GM10847 (cell line): ENCODE results near the gene BRPF1.

Experiments
- POLR2A ChIP-seq: IDR thresholded peaks from 2 replicates; pipeline ENCODE4 v1.6.1; 2011; ENCODE audit not compliant: insufficient read length; ENCODE audit errors: extremely low read depth

The BRPF1 gene

DNA sequence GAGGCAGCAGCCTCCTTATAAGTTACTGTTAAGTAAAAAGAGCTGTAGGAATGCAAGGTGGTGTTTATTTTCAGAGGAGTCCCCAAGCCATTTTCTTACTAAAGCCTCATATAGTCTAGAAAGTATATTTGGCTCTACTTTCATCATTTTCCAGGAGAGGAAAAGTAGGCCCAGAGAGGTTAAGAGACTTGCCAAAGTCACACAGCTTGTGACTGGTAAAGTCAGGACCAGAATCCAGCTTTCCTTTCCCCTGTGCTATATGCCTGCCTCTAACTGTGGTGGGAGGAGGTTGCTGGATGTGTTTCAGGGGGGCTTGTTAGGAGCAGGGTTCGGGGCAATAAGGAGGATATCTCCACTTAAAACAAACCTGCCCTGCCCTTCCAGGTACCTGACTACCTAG, 11.0 kb downstream of the BRPF1 start:
- no peak for TF ChIP-seq POLR2A

DNA sequence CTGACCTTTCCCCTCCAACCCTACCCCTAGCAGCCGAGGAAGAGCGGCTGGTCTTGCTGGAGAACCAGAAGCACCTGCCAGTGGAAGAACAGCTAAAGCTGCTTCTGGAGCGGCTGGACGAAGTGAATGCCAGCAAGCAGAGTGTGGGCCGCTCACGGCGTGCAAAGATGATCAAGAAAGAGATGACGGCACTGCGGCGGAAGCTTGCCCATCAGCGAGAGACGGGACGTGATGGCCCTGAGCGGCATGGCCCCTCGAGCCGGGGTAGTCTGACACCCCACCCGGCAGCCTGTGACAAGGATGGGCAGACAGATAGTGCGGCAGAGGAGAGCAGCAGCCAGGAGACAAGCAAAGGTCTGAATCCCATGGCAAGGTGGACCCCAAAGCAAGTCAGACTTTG, 12.0 kb downstream of the BRPF1 start:
- TF ChIP-seq POLR2A, result no peak

DNA sequence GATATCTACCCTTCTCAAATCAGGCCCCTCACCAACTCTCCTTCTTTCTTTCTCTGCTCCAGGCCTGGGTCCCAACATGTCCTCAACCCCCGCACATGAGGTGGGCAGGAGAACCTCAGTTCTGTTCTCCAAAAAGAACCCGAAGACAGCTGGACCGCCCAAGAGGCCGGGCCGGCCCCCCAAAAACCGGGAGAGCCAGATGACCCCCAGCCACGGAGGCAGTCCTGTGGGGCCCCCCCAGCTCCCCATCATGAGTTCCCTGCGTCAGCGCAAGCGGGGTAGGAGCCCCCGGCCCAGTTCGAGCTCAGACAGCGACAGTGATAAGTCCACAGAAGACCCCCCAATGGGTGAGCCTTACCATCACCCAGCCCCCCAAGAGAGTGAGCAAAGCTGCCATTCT, 12.6 kb downstream of the BRPF1 start:
- TF ChIP-seq POLR2A, result no peak

DNA sequence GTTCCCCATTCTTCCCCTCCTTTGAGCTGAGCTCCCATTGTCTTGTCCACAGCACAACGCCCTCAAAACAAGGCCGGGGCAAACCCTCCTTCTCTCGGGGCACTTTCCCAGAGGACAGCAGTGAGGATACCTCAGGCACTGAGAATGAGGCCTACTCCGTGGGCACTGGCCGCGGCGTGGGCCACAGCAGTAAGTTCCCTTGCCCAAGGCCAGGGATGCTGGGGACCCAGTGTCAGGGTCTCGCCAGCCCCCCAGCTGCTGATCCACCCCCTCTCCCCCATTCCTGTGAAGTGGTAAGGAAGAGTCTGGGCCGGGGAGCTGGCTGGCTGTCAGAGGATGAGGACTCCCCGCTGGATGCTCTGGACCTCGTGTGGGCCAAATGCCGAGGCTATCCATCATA, 14.0 kb downstream of the BRPF1 start:
- TF ChIP-seq POLR2A, result no peak

DNA sequence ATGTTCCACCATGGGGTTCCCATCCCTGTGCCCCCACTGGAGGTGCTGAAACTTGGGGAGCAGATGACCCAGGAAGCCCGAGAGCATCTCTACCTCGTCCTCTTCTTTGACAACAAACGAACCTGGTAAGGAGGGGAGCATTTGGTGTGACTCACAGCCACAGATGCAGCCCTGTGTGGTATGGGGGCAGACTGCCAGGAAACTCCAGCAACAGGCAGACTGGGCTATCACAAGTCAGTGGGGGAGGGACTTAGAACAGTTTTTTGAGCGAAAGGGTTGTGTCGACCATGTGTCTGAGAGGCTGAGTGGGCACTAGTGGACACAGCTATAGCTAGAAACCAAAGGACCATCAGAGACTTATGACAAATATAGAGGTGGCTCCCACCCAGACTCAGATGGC, 14.8 kb downstream of the BRPF1 start:
- TF ChIP-seq POLR2A, result no peak

DNA sequence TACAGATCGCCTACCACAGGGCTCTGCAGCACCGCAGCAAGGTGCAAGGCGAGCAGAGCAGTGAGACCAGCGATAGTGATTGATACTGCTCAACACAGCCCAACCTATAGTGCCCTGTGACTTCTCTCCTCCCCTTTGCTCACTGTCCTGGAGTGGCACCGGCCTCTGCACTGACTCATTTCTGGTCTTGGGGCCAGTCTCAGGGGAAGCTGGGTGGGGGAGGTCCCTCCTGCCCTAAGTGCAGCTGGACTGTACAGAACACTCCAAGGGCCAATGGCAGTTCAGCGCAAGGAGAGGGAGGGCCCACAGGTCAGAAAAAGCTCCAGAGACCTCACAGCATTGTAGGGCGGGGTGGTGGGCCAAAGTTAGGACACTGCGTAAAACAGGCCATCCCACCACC, 15.7 kb downstream of the BRPF1 start:
- TF ChIP-seq POLR2A, result no peak

DNA sequence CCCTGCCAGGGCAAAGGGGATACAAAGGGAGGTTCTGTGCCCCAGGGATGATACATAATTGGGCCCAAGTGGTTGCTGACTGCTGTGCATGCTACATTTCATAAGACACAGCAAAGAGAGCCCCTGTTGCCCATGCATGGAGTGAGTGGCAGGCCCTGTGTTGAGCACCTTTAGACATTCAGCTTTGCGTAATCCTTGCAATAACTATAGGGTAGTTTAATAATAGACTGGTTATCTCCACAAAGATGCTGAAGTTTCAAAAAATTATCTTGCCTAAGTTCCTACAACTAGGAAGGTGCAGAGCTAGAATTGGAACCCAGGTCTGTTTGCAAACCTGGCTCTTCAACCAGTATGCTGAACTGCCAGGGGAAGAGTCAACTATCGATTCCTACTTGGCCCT, 16.5 kb downstream of the BRPF1 start:
- TF ChIP-seq POLR2A, result no peak

DNA sequence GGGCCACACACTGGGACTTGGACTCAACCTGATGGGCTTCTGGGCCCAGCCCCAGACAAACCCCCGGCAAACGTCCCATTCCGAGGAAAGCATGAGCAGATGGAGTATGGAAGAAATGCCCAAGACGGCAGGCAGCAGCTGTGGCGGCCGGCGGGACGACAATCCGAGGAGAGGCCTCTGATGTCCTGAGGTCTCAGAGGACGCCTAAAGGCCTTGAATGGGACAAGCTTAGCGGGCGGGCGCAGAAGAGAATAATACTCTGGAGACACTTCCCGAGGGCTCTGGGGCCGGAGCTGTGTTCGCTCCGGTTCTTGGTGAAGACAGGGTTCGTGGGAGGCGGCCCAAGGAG, 17.7 kb downstream of the BRPF1 start:
- TF ChIP-seq POLR2A, result no peak

DNA sequence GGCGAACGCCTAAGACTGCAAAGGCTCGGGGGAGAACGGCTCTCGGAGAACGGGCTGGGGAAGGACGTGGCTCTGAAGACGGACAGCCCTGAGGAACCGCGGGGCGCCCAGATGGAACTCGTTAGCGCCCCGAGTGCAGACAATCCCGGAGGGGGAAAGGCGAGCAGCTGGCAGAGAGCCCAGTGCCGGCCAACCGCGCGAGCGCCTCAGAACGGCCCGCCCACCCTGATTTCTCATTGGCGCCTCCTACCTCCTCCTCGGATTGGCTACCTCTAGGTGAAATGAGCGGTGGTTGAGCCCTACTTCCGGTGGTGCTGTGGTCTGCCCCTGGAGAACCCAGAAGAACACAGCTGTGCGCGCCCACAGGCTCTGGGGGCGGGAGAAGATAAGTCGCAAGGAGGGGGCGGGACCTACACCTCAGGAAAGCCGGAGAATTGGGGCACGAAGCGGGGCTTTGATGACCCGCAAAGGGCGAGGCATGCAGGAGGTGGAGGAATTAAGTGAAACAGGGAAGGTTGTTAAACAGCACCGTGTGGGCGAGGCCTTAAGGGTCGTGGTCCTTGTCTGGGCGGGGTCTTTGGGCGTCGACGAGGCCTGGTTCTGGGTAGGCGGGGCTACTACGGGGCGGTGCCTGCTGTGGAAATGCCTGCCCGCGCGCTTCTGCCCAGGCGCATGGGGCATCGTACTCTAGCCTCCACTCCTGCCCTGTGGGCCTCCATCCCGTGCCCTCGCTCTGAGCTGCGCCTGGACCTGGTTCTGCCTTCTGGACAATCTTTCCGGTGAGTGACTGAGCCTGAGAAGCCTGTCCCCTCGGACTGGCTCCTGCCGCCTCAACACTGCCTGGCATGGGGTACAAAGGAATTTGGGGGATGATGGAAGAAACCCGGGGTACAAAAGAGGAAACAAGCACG, 18.4 kb downstream of the BRPF1 start, which contains the start of gene OGG1:
OGG1 (plus strand) TSS at position 308 of the 911 bp plus-strand sequence; CDS start at position 643, 335 bp downstream.
- peak; percentile 80 for TF ChIP-seq POLR2A

DNA sequence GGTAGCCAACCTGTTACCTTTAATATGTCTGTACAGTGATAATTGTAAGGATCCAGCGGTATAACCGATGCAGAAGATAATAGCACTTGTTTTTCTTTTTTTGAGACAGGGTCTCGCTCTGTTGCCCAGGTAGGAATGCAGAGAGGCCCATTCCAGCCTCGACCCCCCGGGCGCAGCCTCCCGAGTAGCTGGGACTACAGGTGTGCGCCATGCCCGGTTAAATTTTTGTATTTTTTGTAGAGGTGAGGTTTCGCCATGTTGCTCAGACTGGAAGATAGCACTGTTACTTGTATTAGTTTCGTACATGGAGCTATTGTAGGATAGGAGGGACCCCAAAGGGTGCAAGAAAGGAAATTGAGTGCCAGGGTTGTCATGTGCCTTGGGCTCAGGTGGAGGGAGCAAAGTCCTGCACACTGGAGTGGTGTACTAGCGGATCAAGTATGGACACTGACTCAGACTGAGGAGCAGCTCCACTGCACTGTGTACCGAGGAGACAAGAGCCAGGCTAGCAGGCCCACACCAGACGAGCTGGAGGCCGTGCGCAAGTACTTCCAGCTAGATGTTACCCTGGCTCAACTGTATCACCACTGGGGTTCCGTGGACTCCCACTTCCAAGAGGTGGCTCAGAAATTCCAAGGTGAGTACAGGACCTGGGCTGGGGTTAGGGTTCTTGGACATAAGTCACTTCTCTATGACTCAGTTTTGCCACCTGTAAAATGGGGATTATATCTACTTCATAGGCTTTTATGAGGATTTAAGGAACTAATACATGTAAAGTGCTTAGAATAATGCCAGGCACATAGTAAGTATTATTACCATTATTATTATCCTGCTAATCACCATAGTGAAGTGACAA, 19.2 kb downstream of the BRPF1 start:
- TF ChIP-seq POLR2A, result no peak

DNA sequence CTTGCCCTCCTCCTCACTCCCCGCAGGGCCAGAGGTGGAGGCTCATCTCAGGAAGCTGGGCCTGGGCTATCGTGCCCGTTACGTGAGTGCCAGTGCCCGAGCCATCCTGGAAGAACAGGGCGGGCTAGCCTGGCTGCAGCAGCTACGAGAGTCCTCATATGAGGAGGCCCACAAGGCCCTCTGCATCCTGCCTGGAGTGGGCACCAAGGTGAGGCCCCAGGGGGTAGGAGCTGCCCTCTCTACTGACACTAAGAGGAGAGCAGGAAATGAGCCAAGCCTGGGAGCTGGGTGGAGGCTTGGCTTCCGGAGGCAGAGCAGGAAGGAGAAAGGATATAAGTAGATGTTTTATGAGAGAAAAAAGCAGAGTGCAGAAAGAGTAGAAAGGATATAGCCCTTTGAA, 23.1 kb downstream of the BRPF1 start:
- TF ChIP-seq POLR2A, result no peak

DNA sequence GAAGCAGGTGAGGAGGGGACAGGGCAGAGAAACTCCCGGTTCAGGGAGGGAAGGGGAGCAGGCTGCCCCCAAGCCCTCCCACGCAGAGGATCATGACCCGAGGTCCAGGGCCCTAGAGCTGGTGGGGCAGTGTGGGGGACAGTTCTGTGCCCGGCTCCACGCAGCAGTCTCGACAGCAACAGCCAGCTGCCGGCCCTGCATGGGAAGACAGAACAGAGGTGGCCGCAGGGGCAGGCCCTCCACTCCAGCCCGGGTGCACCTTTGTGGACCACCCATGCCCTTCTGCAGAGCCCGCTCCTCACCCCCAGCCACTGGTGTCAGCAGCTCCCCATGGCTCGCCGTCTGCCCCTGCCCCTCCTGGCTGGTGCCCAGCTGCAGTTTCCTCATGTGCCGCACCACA, 25.9 kb downstream of the BRPF1 start:
- no peak for TF ChIP-seq POLR2A

DNA sequence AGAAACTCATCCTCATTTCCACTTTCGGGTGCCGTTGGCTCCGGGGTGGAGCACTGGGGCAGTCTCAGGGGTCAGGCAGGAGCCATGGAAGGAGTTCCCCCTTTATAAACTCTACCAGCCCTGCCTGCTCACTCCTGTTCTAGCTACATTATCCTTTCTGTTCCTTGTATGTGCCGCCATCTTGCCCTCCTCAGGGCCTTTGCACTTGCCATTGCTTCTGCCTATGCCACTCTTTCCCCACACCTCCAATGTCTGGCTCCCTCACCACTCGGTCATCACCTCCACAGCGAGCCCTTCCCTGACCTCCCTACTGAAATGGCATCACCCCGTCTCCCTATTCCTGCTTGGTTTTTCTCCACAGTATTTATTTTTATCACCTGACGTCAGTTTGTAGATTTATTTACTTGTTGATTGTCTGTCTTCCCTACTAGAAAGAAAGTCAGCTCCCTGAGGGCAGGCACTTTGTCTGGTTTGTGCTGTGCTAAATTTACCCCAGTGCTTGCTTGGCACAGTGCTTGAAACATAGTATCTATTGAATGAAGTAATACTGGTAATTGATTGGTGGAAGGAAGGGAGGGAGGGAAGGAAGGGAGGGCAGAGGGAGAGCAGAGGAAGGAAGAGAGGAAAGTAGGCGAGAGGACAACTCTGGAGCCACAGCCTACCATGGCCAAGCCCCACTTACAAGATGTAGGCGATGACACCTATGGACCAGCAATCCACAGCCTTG, 29.4 kb downstream of the BRPF1 start:
- no peak for TF ChIP-seq POLR2A

DNA sequence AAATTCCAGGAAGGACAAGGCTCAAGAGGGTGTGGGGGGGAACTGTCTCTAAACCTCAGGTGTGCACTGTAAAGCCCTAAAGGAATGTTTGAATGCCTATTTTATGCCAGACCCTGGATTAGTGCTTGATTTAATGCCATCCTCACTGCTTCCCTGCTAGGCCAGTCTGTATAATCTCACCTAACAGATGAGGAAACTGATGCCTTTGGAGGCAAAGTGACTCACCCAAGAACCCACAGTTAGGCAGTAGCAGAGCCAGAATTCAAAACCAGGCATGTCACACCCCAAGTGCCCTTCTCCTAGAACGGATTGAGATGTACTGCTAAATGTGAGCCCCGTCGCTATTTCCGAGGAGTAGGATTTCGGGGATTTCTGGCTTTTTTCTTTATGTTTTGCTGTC, 30.4 kb downstream of the BRPF1 start:
- no peak for TF ChIP-seq POLR2A

DNA sequence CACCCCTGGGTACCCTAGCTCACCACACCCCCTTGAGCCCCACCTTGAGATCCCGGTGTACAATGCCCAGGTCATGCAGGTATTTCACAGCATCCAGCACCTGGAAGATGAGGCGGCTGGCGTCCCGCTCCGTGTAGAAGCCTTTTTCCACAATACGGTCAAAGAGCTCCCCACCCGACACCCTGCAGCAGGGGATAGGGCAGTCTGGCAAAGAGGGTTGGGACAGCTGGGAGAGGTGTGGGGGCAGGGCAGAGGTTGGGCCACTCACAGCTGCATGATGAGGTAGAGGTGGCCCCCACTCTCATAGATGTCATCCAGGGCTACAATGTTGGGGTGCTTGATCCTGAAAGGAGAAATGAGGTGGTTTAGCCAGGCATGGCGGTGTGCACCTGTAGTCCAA, 31.3 kb downstream of the BRPF1 start:
- no peak for TF ChIP-seq POLR2A
